Measurements from ENCODE around the gene FOXA1. TPM values are rescaled to one million over a fixed set of nuclear protein-coding genes. Genes with fewer than 3 reads are reported as not detected.

The FOXA1 gene
- total RNA-seq, 1 donor from 2014 or later, result 51.0 TPM

- no peak overlapping the region for H3K4me3 Mint-ChIP-seq
- DNase-seq (ENCODE audit: extremely low spot score, unreplicated experiment), result no peak
- no peaks in the 10 kb centered on the region for H3K36me3 Mint-ChIP-seq
- no peaks in the 10 kb centered on the region for H3K9me3 Mint-ChIP-seq
- no peak for TF ChIP-seq CTCF (conservative IDR thresholded peaks at IDR 0.05)
- H3K4me1 Mint-ChIP-seq (ENCODE audit: unreplicated experiment), result no peaks in the 10 kb centered on the region
- no peaks in the 10 kb centered on the region for H3K27me3 Mint-ChIP-seq
- H3K27ac Mint-ChIP-seq, result no peak overlapping the region
These were observed 50.6 kb downstream of the FOXA1 start for GRCh38 chr14:37544407-37544806.

DNA sequence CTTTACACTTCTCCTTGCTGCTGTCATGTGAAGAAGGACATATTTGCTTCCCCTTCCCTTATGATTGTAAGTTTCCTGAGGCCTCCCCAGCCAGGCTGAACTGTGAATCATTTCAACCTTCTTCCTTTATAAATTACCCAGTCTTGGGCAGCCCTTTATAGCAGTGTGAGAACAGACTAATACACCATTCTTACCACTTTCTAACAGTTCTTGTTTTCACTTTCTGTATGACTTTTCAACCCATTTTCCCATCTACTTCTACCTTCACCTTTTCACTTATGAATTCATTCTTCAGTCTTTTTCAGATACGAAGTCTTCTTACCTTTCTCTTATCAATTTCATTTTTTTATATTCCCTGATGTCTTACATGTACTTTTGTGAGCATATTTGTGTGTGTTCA is 55.1 kb downstream of the FOXA1 start:
- Mint-ChIP-seq H3K4me1 (ENCODE audit: unreplicated experiment) (no peaks in the 10 kb centered on the region), H3K27ac (no peak overlapping the region), H3K4me3 (no peak overlapping the region), H3K36me3 (no peaks in the 10 kb centered on the region), H3K9me3 (no peaks in the 10 kb centered on the region), H3K27me3 (no peaks in the 10 kb centered on the region)
- TF ChIP-seq CTCF (conservative IDR thresholded peaks at IDR 0.05), result no peak
- no peak for DNase-seq (ENCODE audit: extremely low spot score, unreplicated experiment)

Other genes with a start within 250 kb of the FOXA1 start
- gene TTC6, start 380 bp upstream of the FOXA1 start, total RNA-seq (ENCODE audit: low replicate concordance), result 3.0 and 4.6 TPM in 2 replicates